HUES64 (cell line): ENCODE data around the gene REEP6.

Experiments
- H3K27ac ChIP-seq: 2 replicates; pipeline ENCODE4 v1.7.0; 2013; ENCODE audit warnings: low read depth, low read length, inconsistent platforms
- H3K27me3 ChIP-seq: 2 replicates; pipeline ENCODE4 v1.6.1; 2013; ENCODE audit warnings: mild to moderate bottlenecking, low read length; ENCODE audit not compliant: insufficient read depth
- H3K36me3 ChIP-seq: 2 replicates; pipeline ENCODE4 v1.6.1; 2013; ENCODE audit warnings: mild to moderate bottlenecking, low read length; ENCODE audit not compliant: insufficient read depth
- H3K4me1 ChIP-seq: 2 replicates; pipeline ENCODE4 v1.6.1; 2013; ENCODE audit warnings: mild to moderate bottlenecking, low read length, moderate library complexity; ENCODE audit not compliant: insufficient read depth
- H3K4me3 ChIP-seq: 2 replicates; pipeline ENCODE4 v1.5.1; 2013; ENCODE audit warnings: mild to moderate bottlenecking, low read length, moderate library complexity
- H3K9ac ChIP-seq: 2 replicates; pipeline ENCODE4 v1.6.1; 2013; ENCODE audit warnings: mild to moderate bottlenecking, low read depth, low read length
- H3K9me3 ChIP-seq: 2 replicates; pipeline ENCODE4 v1.6.1; 2013; ENCODE audit warnings: low read depth, low read length; ENCODE audit not compliant: insufficient read depth
- WGBS: fragments of 150-250, 120-280 bp; methylation state at CpG from one replicate; pipeline ENCODE4 v1.1.7; 2013; ENCODE audit warnings: missing lambda C conversion rate; 5-methylcytosine and 5-hydroxymethylcytosine counted together

REEP6 gene

DNA sequence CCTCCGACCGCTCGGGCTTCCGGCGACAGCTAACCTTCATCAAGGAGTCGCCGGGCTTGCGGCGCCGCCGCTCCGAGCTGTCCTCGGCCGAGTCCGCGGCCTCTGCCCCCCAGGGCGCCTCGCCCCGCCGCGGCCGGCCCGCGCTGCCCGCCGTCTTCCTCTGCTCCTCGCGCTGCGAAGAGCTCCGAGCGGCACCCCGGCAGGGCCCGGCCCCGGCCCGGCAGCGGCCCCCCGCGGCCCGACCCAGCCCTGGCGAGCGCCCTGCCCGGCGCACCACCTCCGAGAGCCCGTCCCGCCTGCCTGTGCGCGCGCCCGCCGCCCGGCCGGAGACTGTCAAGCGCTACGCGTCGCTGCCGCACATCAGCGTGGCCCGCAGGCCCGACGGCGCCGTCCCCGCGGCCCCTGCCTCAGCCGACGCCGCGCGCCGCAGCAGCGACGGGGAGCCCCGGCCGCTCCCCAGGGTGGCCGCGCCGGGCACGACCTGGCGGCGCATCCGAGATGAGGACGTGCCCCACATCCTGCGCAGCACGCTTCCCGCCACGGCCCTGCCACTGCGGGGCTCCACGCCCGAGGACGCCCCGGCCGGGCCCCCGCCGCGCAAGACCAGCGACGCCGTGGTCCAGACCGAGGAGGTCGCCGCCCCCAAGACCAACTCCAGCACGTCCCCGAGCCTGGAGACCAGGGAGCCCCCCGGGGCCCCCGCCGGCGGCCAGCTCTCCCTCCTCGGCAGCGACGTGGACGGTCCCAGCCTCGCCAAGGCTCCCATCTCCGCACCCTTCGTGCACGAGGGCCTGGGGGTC lies 21.5 kb upstream of the REEP6 start:
- H3K27ac ChIP-seq, result no peak overlapping the region
- H3K4me1 ChIP-seq, result 0 out of 2 replicates have a peak, but pooled peaks cover 3% of the 10 kb centered on the region
- H3K9ac ChIP-seq, result no peak overlapping the region
- no peaks in the 10 kb centered on the region for H3K36me3 ChIP-seq
- WGBS, result 6% methylated on average over 117 of the region's 117 CpGs
- 0 out of 2 replicates have a peak overlapping the region, but pooled peaks have one; percentile 10 for H3K4me3 ChIP-seq
- H3K27me3 ChIP-seq, result peaks cover 89% of the 10 kb centered on the region
- H3K9me3 ChIP-seq, result no peaks in the 10 kb centered on the region

- Histone ChIP-seq H3K4me3 (peak overlapping the region; percentile 46; the same call in 1 of the 2 replicates), H3K9me3 (no peaks in the 10 kb centered on the region), H3K9ac (no peak overlapping the region), H3K4me1 (0 out of 2 replicates have a peak, but pooled peaks cover 3% of the 10 kb centered on the region), H3K36me3 (no peaks in the 10 kb centered on the region), H3K27ac (no peak overlapping the region), H3K27me3 (peaks cover 84% of the 10 kb centered on the region)
- 13% methylated on average over 22 of the region's 22 CpGs for WGBS
Measured at GRCh38 chr19:1470055-1470304, 21.0 kb upstream of the REEP6 start.

- 0 out of 2 replicates have a peak, but pooled peaks cover 3% of the 10 kb centered on the region for H3K4me1 ChIP-seq
- no peaks in the 10 kb centered on the region for H3K36me3 ChIP-seq
- peaks cover 79% of the 10 kb centered on the region for H3K27me3 ChIP-seq
- no peak overlapping the region for H3K9ac ChIP-seq
- WGBS, result 2% methylated on average over 67 of the region's 67 CpGs
- H3K9me3 ChIP-seq, result no peaks in the 10 kb centered on the region
- peak overlapping the region; percentile 46 for H3K4me3 ChIP-seq
- no peak overlapping the region for H3K27ac ChIP-seq
Measured at GRCh38 chr19:1470305-1471009, 20.5 kb upstream of the REEP6 start.

DNA sequence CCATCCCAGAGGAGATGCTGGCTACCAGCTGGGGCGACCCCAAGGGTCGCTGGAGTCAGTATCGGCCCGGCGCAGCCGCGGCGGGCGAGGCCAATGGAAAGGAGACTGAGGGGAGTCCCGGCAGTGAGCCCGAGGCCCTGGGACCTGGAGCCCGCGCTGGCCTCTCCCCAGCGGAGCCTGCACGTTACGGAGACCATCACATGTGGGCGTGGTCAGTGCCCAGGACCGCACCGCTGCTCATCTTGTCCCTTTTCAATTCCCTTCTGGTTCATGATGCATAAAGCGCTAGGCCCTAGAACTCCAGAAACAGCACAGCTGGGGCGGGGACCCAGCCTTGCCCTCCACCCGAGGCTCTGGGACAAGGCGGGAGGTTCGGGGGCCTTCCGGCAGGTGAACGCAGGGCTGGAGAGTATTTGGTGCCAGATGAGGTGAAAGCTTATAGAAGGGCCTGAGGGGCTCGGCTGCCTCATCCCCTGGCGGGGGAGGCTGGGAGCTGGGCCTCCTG lies 19.9 kb upstream of the REEP6 start:
- WGBS, result 7% methylated on average over 28 of the region's 28 CpGs
- no peak overlapping the region for H3K27ac ChIP-seq
- peak overlapping the region; percentile 46 for H3K4me3 ChIP-seq
- no peaks in the 10 kb centered on the region for H3K9me3 ChIP-seq
- peaks cover 73% of the 10 kb centered on the region for H3K27me3 ChIP-seq
- H3K36me3 ChIP-seq, result 0 out of 2 replicates have a peak, but pooled peaks cover 3% of the 10 kb centered on the region
- 0 out of 2 replicates have a peak, but pooled peaks cover 3% of the 10 kb centered on the region for H3K4me1 ChIP-seq
- H3K9ac ChIP-seq, result no peak overlapping the region

DNA sequence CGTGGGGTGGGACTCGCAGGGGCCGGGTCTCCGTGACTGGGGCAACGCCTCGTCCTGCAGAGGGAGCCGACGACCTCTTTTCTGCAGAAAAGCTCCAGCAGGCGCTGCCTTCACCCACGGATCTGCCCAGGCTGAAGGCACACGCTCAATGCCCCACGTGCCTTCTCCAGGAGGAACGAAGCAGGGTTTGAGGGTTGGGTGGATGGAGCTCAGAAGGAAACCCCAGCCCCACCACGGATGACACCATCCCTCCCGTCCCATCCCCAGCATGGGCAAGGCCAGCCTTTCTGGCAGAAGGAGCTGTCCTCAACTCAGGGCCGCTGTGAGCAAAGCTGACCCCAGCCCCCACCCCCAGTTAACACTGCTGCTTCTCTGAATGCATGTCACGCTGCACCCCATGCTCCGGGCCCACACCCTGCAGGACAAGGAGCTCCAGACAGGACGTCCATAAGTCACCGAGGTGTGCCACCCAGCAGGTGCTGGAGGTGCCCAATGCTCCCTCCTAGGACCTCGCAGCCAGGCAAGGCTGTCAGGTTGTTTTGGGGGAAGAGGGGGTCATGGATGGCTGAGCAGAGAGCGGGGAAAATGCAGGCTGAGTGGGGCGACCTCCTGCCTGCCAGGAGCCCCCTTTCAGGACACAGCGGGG lies 19.3 kb upstream of the REEP6 start:
- Histone ChIP-seq H3K27ac (no peak overlapping the region), H3K27me3 (peaks cover 67% of the 10 kb centered on the region), H3K4me1 (0 out of 2 replicates have a peak, but pooled peaks cover 3% of the 10 kb centered on the region), H3K9me3 (no peaks in the 10 kb centered on the region), H3K36me3 (0 out of 2 replicates have a peak, but pooled peaks cover 4% of the 10 kb centered on the region), H3K4me3 (peak overlapping the region; percentile 46; the same call in 1 of the 2 replicates), H3K9ac (no peak overlapping the region)
- WGBS, result 31% methylated on average over 23 of the region's 24 CpGs

DNA sequence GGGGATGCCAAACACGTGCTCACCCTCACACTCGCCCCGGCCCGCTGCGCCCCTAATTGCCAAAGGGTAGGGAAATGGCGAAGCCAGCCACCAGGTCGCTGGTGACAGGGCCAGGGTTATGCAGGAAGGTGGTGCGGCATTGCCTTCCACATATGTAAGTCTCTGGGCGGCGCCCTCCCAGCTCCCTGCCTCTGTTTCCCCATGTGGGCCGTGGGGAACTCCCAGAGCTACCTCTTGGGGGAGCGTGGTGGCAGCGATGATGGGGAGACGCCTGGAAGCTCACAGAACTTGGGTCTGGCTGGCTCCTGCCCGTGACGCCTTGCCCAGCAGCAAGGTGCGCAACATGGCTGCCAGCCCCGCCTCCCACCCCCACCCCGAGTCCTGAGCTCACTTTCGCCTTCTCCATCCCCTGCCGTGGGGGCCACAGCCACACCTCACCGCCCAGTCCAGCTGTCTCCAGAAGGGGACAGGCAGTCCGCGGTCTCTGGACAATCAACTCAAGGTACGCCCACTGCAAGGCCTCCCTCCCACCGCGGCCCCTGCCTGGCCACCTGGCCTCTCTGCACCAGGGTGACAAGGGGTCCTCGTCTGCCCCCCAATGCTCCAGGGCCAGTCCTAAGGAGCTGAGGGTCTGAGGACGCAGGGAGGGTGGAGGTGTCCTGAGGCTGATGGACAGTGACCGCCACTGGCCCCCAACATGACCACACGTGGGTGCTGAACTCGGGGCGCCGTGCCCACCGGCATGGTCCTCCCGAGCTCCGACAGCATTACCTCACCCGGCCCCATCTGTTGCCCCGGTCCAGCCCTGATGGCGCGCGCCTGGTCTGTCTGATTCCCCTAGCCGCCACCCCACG lies 18.5 kb upstream of the REEP6 start:
- peaks cover 7% of the 10 kb centered on the region for H3K36me3 ChIP-seq
- no peaks in the 10 kb centered on the region for H3K9me3 ChIP-seq
- H3K27ac ChIP-seq, result no peak overlapping the region
- 64% methylated on average over 43 of the region's 44 CpGs for WGBS
- no peak overlapping the region for H3K9ac ChIP-seq
- H3K4me1 ChIP-seq, result 0 out of 2 replicates have a peak, but pooled peaks cover 3% of the 10 kb centered on the region
- no peak overlapping the region for H3K4me3 ChIP-seq
- H3K27me3 ChIP-seq, result peaks cover 59% of the 10 kb centered on the region

GRCh38 chr19:1473085-1473851 lies 17.7 kb upstream of the REEP6 start:
- Histone ChIP-seq H3K4me3 (no peak overlapping the region), H3K9ac (no peak overlapping the region), H3K27ac (no peak overlapping the region), H3K4me1 (0 out of 2 replicates have a peak, but pooled peaks cover 3% of the 10 kb centered on the region), H3K36me3 (peaks cover 8% of the 10 kb centered on the region), H3K9me3 (no peaks in the 10 kb centered on the region), H3K27me3 (peaks cover 51% of the 10 kb centered on the region)
- 81% methylated on average over 20 of the region's 20 CpGs for WGBS

- Histone ChIP-seq H3K27me3 (peaks cover 42% of the 10 kb centered on the region), H3K4me3 (no peak overlapping the region), H3K9ac (no peak overlapping the region), H3K9me3 (no peaks in the 10 kb centered on the region), H3K36me3 (peaks cover 8% of the 10 kb centered on the region), H3K27ac (no peak overlapping the region), H3K4me1 (0 out of 2 replicates have a peak, but pooled peaks cover 3% of the 10 kb centered on the region)
- 83% methylated on average over 31 of the region's 31 CpGs for WGBS
Measured at GRCh38 chr19:1474011-1474764, 16.8 kb upstream of the REEP6 start.

DNA sequence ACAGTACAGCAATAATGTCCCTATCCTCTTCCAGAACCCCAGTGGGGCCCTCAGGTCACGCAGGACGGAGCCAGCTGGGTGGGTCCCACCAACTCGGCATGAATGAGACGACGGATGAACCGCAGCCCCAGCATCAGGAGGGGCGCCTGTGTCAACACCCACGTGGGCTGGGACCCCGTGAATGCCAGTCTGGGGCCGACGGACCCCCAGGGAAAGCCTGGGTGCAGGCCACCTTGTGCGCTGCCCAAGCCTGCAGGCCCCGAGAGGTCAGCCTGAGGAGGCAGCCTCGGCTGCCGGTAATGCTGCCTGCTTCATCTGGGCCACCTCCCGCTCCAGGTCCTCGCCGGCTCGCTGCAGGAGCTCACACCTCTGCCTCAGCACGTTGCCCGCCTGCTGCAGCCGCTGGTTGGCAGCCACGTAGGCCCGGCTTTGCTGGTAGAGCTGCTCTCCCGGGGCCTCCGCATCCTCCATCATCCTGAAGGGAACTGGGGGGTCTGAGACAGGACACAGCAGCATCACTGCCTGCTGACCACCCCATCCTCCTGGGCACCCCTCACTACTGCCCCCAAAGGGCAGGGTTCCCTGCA lies 16.1 kb upstream of the REEP6 start:
- 92% methylated on average over 26 of the region's 26 CpGs for WGBS
- no peak overlapping the region for H3K4me3 ChIP-seq
- no peaks in the 10 kb centered on the region for H3K9me3 ChIP-seq
- peaks cover 8% of the 10 kb centered on the region for H3K36me3 ChIP-seq
- H3K27ac ChIP-seq, result no peak overlapping the region
- no peak overlapping the region for H3K9ac ChIP-seq
- 0 out of 2 replicates have a peak, but pooled peaks cover 3% of the 10 kb centered on the region for H3K4me1 ChIP-seq
- H3K27me3 ChIP-seq, result peaks cover 35% of the 10 kb centered on the region
